DND-41 (cell line): ENCODE data around the gene CDK15.

Experiments used
- ATAC-seq: fragments of 200-7000 bp; cut with Tn5 transposase; 3 replicates; pipeline ENCODE4 v1.9.1; 2021; ENCODE audit warnings: low read depth; ENCODE audit not compliant: insufficient read depth
- DNase-seq: peaks from one replicate; pipeline ENCODE4 v3.0.0-alpha.2; 2020
- H2AFZ ChIP-seq: 2 replicates; pipeline ENCODE4 v1.6.0; 2012; ENCODE audit warnings: low read depth, low read length
- H3K27ac ChIP-seq: 2 replicates; pipeline ENCODE4 v1.5.1; 2012; ENCODE audit warnings: low read length, inconsistent platforms
- H3K27me3 ChIP-seq: fragments of 200-600 bp; sonication (generic); 2 replicates; pipeline ENCODE4 v1.6.0; 2012; ENCODE audit warnings: low read length, mild to moderate bottlenecking, inconsistent platforms; ENCODE audit not compliant: insufficient read depth, poor library complexity
- H3K36me3 ChIP-seq: 2 replicates; pipeline ENCODE4 v1.5.1; 2012; ENCODE audit warnings: low read length, inconsistent platforms; ENCODE audit not compliant: insufficient read depth
- H3K4me1 ChIP-seq: 2 replicates; pipeline ENCODE4 v1.5.1; 2012; ENCODE audit warnings: mild to moderate bottlenecking, low read length; ENCODE audit not compliant: insufficient read depth
- H3K4me2 ChIP-seq: 2 replicates; pipeline ENCODE4 v1.6.0; 2012; ENCODE audit warnings: mild to moderate bottlenecking, moderate library complexity, low read length, inconsistent platforms; ENCODE audit not compliant: insufficient read depth
- H3K4me3 ChIP-seq, 2 experiments: fragments of 200-600 bp in 1 of 2; shearing (Covaris generic) in 1 of 2; 2 replicates each; pipeline ENCODE4 v1.5.1; 2012 to 2016; ENCODE audit warnings: inconsistent platforms in 2 of 2, low read length in 2 of 2, mild to moderate bottlenecking in 2 of 2, low read depth in 1 of 2, moderate library complexity in 1 of 2
- H3K79me2 ChIP-seq: 2 replicates; pipeline ENCODE4 v1.6.0; 2012; ENCODE audit warnings: low read length, inconsistent platforms; ENCODE audit not compliant: insufficient read depth
- H3K9ac ChIP-seq: 2 replicates; pipeline ENCODE4 v1.6.0; 2012; ENCODE audit warnings: low read depth, mild to moderate bottlenecking, inconsistent platforms, low read length, moderate library complexity
- H3K9me3 ChIP-seq: 2 replicates; pipeline ENCODE4 v1.5.1; 2012; ENCODE audit warnings: low read length, moderate library complexity, mild to moderate bottlenecking, inconsistent platforms; ENCODE audit not compliant: insufficient read depth, severe bottlenecking
- H4K20me1 ChIP-seq: 2 replicates; pipeline ENCODE4 v1.6.0; 2012; ENCODE audit warnings: low read length; ENCODE audit not compliant: insufficient read depth
- EZH2 ChIP-seq: IDR thresholded peaks from 3 replicates; pipeline ENCODE4 v1.6.1; 2012; ENCODE audit warnings: borderline replicate concordance, low read depth, mild to moderate bottlenecking, moderate library complexity, low read length, inconsistent platforms; ENCODE audit not compliant: severe bottlenecking
- TF ChIP-seq, protein P1 (sequence below): IDR thresholded peaks from 2 replicates; pipeline ENCODE4 v1.5.1; 2012; ENCODE audit warnings: borderline replicate concordance, low read length, moderate library complexity, mild to moderate bottlenecking; ENCODE audit not compliant: poor library complexity, severe bottlenecking; ENCODE audit errors: extremely low read depth

Gene CDK15

DNA sequence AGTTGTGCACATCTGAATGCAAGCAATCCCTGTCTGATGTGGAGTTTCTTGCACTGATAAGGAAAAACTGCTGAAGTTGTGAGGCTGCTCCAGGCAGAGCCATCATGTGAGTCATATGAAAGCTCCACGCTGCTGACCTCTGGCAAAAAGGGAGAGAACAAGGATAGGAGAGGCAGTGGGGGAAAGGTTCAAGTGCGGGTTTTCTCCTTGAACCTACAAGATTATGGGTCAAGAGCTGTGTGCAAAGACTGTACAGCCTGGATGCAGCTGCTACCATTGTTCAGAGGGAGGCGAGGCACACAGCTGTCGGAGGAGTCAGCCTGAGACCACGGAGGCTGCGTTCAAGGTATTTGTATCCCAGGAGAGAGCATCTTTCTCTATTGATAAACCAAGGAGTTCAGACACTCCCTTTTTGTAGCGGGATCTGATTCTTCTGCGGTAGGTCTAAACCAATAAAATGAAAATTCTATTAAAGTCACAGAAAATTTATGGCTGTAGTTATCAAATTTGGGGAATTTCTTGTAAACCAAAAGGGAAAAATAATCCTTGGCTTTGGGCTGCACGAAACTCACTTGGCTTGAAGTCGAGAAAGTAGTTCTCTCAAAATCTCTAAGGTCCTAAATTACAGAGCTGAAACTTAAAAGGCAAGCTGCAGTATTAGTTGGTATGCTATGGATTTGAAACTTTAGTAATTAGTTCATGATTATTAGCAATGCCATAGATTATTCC is at the start of gene CDK15:
TSS of gene CDK15 (plus strand) at position 96 of the 729 bp plus-strand sequence. CDS start at position 224, 128 bp downstream.
- Histone ChIP-seq H3K9ac (no peak within 1 kb of the TSS), H3K27ac (no peak within 1 kb of the TSS), H3K9me3 (no peaks in the 10 kb centered on the region), H4K20me1 (no peaks in the 10 kb centered on the region), H3K27me3 (peaks cover 13% of the 10 kb centered on the region), H2AFZ (no peak within 1 kb of the TSS), H3K4me2 (no peak within 1 kb of the TSS), H3K36me3 (no peaks in the 10 kb centered on the region), H3K79me2 (no peaks in the 10 kb centered on the region), H3K4me3 (no peak within 1 kb of the TSS), H3K4me1 (no peaks in the 10 kb centered on the region)
- ATAC-seq: no peak
- no peak for DNase-seq
- TF ChIP-seq, protein P1, sequence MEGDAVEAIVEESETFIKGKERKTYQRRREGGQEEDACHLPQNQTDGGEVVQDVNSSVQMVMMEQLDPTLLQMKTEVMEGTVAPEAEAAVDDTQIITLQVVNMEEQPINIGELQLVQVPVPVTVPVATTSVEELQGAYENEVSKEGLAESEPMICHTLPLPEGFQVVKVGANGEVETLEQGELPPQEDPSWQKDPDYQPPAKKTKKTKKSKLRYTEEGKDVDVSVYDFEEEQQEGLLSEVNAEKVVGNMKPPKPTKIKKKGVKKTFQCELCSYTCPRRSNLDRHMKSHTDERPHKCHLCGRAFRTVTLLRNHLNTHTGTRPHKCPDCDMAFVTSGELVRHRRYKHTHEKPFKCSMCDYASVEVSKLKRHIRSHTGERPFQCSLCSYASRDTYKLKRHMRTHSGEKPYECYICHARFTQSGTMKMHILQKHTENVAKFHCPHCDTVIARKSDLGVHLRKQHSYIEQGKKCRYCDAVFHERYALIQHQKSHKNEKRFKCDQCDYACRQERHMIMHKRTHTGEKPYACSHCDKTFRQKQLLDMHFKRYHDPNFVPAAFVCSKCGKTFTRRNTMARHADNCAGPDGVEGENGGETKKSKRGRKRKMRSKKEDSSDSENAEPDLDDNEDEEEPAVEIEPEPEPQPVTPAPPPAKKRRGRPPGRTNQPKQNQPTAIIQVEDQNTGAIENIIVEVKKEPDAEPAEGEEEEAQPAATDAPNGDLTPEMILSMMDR: no peak
- no peak for TF ChIP-seq EZH2

DNA sequence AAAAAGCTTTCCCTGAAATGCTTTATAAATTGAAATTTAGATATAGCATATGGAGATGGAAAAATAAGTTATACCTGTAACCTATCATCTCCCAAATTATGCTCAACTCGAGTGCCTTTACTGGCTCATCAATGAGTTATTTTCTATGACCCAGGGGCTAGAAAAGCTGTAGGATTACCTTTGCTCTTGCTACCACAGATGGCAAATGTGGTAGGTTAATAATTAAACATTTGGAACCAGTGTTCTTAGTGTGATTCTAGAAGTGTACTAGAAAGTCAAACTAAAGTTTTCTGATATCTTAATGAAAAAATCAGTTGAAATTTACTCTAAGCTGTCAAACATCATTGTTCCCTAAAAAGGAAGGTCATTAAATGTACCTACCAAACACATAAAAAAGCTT is 48.1 kb upstream of the CDK15 start:
- Histone ChIP-seq H3K27me3 (no peaks in the 10 kb centered on the region), H3K4me3 (no peak overlapping the region), H2AFZ (no peak overlapping the region), H3K4me2 (no peak overlapping the region), H3K27ac (no peak overlapping the region), H3K4me1 (no peaks in the 10 kb centered on the region), H3K79me2 (no peaks in the 10 kb centered on the region), H3K9ac (no peak overlapping the region), H3K36me3 (peaks cover 15% of the 10 kb centered on the region), H3K9me3 (no peaks in the 10 kb centered on the region), H4K20me1 (no peaks in the 10 kb centered on the region)
- ATAC-seq (no peak), DNase-seq (no peak)
- no peak for TF ChIP-seq EZH2
- TF ChIP-seq, protein P1: no peak

DNA sequence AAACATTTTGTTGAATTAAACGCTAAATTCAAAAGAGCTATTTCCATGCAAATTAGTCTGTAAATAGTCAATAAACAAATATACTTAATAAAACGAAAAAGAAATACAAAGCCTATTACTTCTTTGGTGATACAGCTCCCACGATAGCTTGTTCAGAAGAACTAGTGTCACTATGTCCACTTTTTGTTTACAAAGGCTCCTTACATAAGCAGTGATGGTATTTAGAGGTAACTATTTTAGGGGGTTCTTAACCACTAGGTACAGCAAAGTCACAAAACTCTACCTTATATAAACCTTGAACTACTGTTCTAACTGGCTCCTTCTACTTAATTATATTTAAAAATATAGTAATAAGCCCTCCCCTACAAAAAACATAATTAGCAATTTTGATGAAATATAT is 47.5 kb upstream of the CDK15 start:
- Histone ChIP-seq H3K27ac (no peak overlapping the region), H3K4me3 (no peak overlapping the region), H3K9me3 (no peaks in the 10 kb centered on the region), H2AFZ (no peak overlapping the region), H3K79me2 (no peaks in the 10 kb centered on the region), H3K4me2 (no peak overlapping the region), H3K27me3 (no peaks in the 10 kb centered on the region), H4K20me1 (no peaks in the 10 kb centered on the region), H3K9ac (no peak overlapping the region), H3K36me3 (peaks cover 15% of the 10 kb centered on the region), H3K4me1 (no peaks in the 10 kb centered on the region)
- TF ChIP-seq, protein P1: no peak
- no peak for TF ChIP-seq EZH2
- DNase-seq (no peak), ATAC-seq (no peak)

DNA sequence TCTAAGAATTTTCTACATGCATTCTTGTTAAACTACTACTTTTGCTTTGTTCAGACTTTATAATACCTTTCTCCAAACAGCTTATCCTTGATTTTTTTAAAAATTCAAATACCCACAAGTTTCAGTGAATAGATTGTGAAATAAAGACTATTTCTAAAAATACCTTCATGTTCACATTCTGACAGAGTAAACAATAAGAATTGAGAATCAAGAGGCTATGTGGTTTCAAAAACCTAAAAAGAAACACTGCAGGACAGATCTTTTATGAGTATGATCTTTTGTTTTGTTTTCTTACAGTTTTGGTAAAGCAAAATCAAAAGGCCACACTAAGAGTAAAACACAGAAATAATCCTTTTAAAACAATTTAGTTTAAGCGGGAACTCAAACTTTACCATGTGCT is 46.8 kb upstream of the CDK15 start:
- DNase-seq: no peak
- H2AFZ ChIP-seq: no peak overlapping the region
- TF ChIP-seq, protein P1: no peak
- TF ChIP-seq EZH2: no peak
- H3K79me2 ChIP-seq: no peaks in the 10 kb centered on the region
- no peaks in the 10 kb centered on the region for H4K20me1 ChIP-seq
- no peak overlapping the region for H3K4me3 ChIP-seq
- no peak overlapping the region for H3K9ac ChIP-seq
- H3K4me2 ChIP-seq: no peak overlapping the region
- no peak for ATAC-seq
- H3K27ac ChIP-seq: no peak overlapping the region
- H3K36me3 ChIP-seq: peaks cover 15% of the 10 kb centered on the region
- H3K4me1 ChIP-seq: no peaks in the 10 kb centered on the region
- H3K27me3 ChIP-seq: no peaks in the 10 kb centered on the region
- H3K9me3 ChIP-seq: no peaks in the 10 kb centered on the region
